ENCODE measurements around the gene PRKN.

Gene PRKN

GRCh38 chr6:161532536-161532935, 1195.0 kb downstream of the PRKN start:
- DNase-seq (ENCODE audit: low read depth): no peak
- no peak for TF ChIP-seq CTCF (IDR thresholded peaks at IDR 0.05; ENCODE audit: low read depth, low read length, missing control alignments)
- no peak overlapping the region for H3K4me3 ChIP-seq (ENCODE audit: low read depth, low read length)

- H3K4me3 ChIP-seq (ENCODE audit: low read depth, low read length): no peak overlapping the region
- no peak for DNase-seq (ENCODE audit: low read depth)
- no peak for TF ChIP-seq CTCF (IDR thresholded peaks at IDR 0.05; ENCODE audit: low read depth, low read length, missing control alignments)
Observed at GRCh38 chr6:161526794-161527193, 1200.8 kb downstream of the PRKN start.

GRCh38 chr6:161523362-161523761, 1204.2 kb downstream of the PRKN start:
- no peak overlapping the region for H3K4me3 ChIP-seq (ENCODE audit: low read depth, low read length)
- no peak for TF ChIP-seq CTCF (IDR thresholded peaks at IDR 0.05; ENCODE audit: low read depth, low read length, missing control alignments)
- DNase-seq (ENCODE audit: low read depth): no peak

GRCh38 chr6:161522276-161522675, 1205.3 kb downstream of the PRKN start:
- TF ChIP-seq CTCF (IDR thresholded peaks at IDR 0.05; ENCODE audit: low read depth, low read length, missing control alignments): no peak
- no peak overlapping the region for H3K4me3 ChIP-seq (ENCODE audit: low read depth, low read length)
- DNase-seq (ENCODE audit: low read depth): no peak

GRCh38 chr6:161511447-161512095, 1216.0 kb downstream of the PRKN start:
- no peak for TF ChIP-seq CTCF (IDR thresholded peaks at IDR 0.05; ENCODE audit: low read depth, low read length, missing control alignments)
- no peak overlapping the region for H3K4me3 ChIP-seq (ENCODE audit: low read depth, low read length)
- DNase-seq (ENCODE audit: low read depth): no peak

GRCh38 chr6:161508341-161508740, 1219.2 kb downstream of the PRKN start:
- no peak for DNase-seq (ENCODE audit: low read depth)
- no peak overlapping the region for H3K4me3 ChIP-seq (ENCODE audit: low read depth, low read length)
- TF ChIP-seq CTCF (IDR thresholded peaks at IDR 0.05; ENCODE audit: low read depth, low read length, missing control alignments): no peak

- no peak overlapping the region for H3K4me3 ChIP-seq (ENCODE audit: low read depth, low read length)
- DNase-seq (ENCODE audit: low read depth): no peak
- no peak for TF ChIP-seq CTCF (IDR thresholded peaks at IDR 0.05; ENCODE audit: low read depth, low read length, missing control alignments)
Observed at GRCh38 chr6:161507375-161507774, 1220.2 kb downstream of the PRKN start.

Data from GM12864 (cell line).